NCI-H2227 (cell line): ENCODE measurements around the gene CEACAM16.

Source experiments
- DNase-seq: peaks from one replicate; lab custom pipeline; 2025; ENCODE audit not compliant: unreplicated experiment; lab: John Stamatoyannopoulos, UW

Gene CEACAM16

DNA sequence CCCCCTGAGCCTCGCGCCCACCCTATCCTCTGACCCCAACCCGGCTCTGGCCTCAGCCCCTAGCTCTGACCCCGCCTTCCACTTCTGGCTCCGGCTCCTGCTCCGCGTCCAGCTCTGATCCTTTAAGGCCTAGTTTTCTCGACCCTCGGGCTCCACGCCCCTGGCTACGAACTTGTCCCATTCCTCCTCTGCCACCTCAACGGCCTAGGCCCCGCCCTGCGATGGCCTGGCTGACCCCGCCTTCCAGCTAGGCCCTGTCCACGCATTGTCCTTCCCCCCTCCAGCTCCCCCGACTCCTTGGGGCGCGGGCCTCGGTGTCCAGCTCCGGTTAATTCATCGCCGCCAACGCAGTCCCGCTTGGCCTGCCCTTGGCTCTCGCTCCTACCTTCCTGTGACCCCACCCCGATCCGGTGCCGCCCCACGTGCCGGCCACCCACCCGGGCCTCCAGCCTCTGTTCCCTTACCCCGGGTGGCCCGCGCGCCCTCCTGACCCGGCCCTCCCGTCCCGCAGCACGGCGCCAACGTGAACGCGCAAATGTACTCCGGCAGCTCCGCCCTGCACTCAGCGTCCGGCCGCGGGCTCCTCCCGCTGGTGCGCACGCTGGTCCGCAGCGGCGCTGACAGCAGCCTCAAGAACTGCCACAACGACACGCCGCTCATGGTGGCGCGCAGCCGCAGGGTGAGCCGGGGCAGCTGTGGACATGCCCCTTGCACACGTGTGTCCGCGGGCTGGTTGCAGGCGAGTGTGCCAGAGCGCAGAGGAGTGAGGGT, 59.0 kb downstream of the CEACAM16 start:
- DNase-seq, result peak; percentile 75

DNA sequence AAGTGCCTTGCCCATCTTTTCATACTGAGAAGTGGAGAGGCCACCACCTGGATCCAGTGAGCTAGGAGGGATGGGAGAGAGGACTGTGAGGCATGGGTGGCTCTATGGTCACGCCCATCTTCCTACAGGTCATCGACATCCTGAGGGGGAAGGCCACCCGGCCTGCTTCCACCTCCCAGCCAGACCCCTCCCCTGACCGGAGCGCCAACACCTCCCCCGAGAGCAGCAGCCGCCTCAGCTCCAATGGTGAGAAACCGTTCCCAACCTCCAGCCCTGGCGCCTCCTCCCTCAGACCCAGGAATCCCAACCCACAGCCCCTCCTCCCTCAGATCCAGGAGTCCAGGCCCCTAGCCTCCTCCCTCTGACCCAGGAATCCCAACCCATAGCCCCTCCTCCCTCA, 59.6 kb downstream of the CEACAM16 start:
- no peak for DNase-seq

DNA sequence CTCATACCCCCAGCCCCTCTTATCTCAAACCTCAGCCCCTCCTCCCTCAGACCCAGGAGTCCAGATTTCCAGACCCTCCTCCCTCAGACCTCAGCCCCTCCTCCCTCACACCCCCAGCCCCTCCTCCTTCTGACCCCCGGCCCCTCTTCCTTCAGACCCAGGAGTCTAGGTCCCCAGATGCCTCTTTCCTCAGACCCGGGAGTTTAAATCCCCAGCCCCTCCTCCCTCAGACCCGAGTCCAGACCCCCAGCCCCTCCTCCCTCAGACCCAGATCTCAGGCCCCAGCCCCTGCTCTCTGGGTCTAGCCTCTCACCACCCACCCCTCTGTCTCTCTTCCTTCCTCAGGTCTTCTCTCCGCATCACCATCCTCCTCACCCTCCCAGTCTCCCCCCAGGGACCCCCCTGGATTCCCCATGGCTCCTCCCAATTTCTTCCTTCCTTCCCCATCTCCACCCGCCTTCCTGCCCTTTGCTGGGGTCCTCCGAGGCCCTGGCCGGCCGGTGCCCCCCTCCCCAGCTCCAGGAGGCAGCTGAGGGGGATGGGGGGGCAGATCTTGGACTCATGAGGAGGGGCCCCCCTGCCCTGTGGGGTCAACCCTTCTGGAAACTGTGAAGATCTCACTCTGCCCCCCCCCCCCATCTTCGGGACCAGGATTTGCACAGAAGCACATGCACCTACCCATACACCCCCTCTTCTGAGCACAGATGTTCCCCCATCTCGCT, 60.3 kb downstream of the CEACAM16 start:
- no peak for DNase-seq
